HS-27A (cell line): Measurements from ENCODE around the gene LIN9.
"Not testable (repeated sequence)": the region's sequence is repeated elsewhere in the genome, so short reads cannot be mapped to it uniquely, and the experiment has no call there.

Experiments used
- DNase-seq: peaks from one replicate; pipeline ENCODE4 v3.0.0-alpha.2; 2012; ENCODE audit warnings: low read depth, missing footprints

Gene LIN9

GRCh38 chr1:226272233-226272902 is 36.6 kb downstream of the LIN9 start:
- not testable (repeated sequence) for DNase-seq

GRCh38 chr1:226268421-226269124 is 40.4 kb downstream of the LIN9 start:
- no peak for DNase-seq

- DNase-seq = no peak
Measured at GRCh38 chr1:226261818-226262217, 47.1 kb downstream of the LIN9 start.

GRCh38 chr1:226255380-226255779 is 53.6 kb downstream of the LIN9 start:
- DNase-seq = no peak

GRCh38 chr1:226253933-226254332 is 55.0 kb downstream of the LIN9 start:
- DNase-seq = no peak

GRCh38 chr1:226252841-226253240 is 56.1 kb downstream of the LIN9 start:
- not testable (repeated sequence) for DNase-seq

- DNase-seq = no peak
Measured at GRCh38 chr1:226250511-226250910, 58.5 kb downstream of the LIN9 start.

GRCh38 chr1:226248796-226249195 is 60.2 kb downstream of the LIN9 start:
- no peak for DNase-seq

GRCh38 chr1:226248091-226248490 is 60.9 kb downstream of the LIN9 start:
- DNase-seq = no peak

GRCh38 chr1:226239421-226239820 is 69.5 kb downstream of the LIN9 start:
- no peak for DNase-seq

GRCh38 chr1:226236826-226237225 is 72.1 kb downstream of the LIN9 start:
- DNase-seq = no peak

GRCh38 chr1:226233806-226234205 is 75.2 kb downstream of the LIN9 start:
- DNase-seq = no peak

GRCh38 chr1:226233293-226233692 is 75.7 kb downstream of the LIN9 start:
- no peak for DNase-seq

GRCh38 chr1:226226601-226227000 is 82.4 kb downstream of the LIN9 start:
- DNase-seq = no peak

GRCh38 chr1:226223786-226224244 is 85.1 kb downstream of the LIN9 start:
- DNase-seq = no peak

GRCh38 chr1:226223157-226223785 is 85.7 kb downstream of the LIN9 start, which contains the start of gene MIXL1:
TSS of gene MIXL1 (plus strand) at chr1:226223664. CDS start at chr1:226223682, 18 bp downstream.
- DNase-seq = no peak

- DNase-seq = no peak
Measured at GRCh38 chr1:226222686-226223085, 86.3 kb downstream of the LIN9 start.

GRCh38 chr1:226220473-226221189 is 88.3 kb downstream of the LIN9 start:
- no peak for DNase-seq

GRCh38 chr1:226217273-226217672 is 91.7 kb downstream of the LIN9 start:
- DNase-seq = no peak

GRCh38 chr1:226216056-226216455 is 92.9 kb downstream of the LIN9 start:
- no peak for DNase-seq

- DNase-seq = no peak
Measured at GRCh38 chr1:226215239-226215638, 93.7 kb downstream of the LIN9 start.

GRCh38 chr1:226212545-226212944 is 96.4 kb downstream of the LIN9 start:
- DNase-seq = no peak
